Measurements from ENCODE around the gene SPATA3.

The SPATA3 gene

DNA sequence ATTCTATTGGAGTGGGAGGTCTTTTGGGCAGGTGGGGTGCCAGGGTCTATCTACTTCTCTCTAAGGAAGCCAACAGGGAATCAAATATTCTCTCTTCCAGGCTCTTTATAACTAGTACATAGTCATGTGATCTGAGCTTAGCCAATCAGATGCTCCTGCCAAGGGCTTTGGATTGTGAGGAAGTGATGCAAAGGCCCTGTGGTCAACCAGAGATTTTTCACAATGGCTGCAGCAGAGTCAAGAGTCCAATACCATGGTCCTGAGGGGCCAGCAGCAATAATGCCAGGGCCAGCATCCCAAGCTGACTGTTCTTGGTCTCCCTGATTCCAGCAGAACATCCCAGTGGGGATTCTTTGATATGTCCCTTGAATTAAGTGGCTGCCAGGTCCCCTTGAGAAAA, 33.0 kb downstream of the SPATA3 start:
- H3K9me3 ChIP-seq (ENCODE audit: insufficient read depth, low read length), result no peaks in the 10 kb centered on the region
- H2AFZ ChIP-seq (ENCODE audit: low read depth, low read length, severe bottlenecking), result no peak overlapping the region
- no peaks in the 10 kb centered on the region for H3K79me2 ChIP-seq (ENCODE audit: insufficient read depth, low read length)
- H3K9me2 ChIP-seq (replicated peaks; ENCODE audit: insufficient read depth, low read length), result no peaks in the 10 kb centered on the region
- no peak overlapping the region for H3K9ac ChIP-seq (ENCODE audit: low read length)
- no peaks in the 10 kb centered on the region for H3F3A ChIP-seq (ENCODE audit: insufficient read depth)
- TF ChIP-seq, protein P1, sequence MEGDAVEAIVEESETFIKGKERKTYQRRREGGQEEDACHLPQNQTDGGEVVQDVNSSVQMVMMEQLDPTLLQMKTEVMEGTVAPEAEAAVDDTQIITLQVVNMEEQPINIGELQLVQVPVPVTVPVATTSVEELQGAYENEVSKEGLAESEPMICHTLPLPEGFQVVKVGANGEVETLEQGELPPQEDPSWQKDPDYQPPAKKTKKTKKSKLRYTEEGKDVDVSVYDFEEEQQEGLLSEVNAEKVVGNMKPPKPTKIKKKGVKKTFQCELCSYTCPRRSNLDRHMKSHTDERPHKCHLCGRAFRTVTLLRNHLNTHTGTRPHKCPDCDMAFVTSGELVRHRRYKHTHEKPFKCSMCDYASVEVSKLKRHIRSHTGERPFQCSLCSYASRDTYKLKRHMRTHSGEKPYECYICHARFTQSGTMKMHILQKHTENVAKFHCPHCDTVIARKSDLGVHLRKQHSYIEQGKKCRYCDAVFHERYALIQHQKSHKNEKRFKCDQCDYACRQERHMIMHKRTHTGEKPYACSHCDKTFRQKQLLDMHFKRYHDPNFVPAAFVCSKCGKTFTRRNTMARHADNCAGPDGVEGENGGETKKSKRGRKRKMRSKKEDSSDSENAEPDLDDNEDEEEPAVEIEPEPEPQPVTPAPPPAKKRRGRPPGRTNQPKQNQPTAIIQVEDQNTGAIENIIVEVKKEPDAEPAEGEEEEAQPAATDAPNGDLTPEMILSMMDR (IDR thresholded peaks at IDR 0.05; ENCODE audit: insufficient read depth, low read length, poor library complexity, severe bottlenecking), result no peak
- TF ChIP-seq EZH2phosphoT487 (conservative IDR thresholded peaks at IDR 0.05; ENCODE audit: low read length), result no peak
- H4K20me1 ChIP-seq (ENCODE audit: low read depth, low read length), result no peaks in the 10 kb centered on the region
- H3K4me2 ChIP-seq (ENCODE audit: low read depth, low read length, poor library complexity, severe bottlenecking), result no peak overlapping the region
- no peaks in the 10 kb centered on the region for H3K27me3 ChIP-seq (ENCODE audit: low read length)
- H3K36me3 ChIP-seq (ENCODE audit: low read length), result no peaks in the 10 kb centered on the region
- no peak overlapping the region for H3K4me3 ChIP-seq (ENCODE audit: insufficient read depth, low read length, poor library complexity, severe bottlenecking)
- no peak overlapping the region for H3K27ac ChIP-seq (ENCODE audit: low read depth, low read length)

DNA sequence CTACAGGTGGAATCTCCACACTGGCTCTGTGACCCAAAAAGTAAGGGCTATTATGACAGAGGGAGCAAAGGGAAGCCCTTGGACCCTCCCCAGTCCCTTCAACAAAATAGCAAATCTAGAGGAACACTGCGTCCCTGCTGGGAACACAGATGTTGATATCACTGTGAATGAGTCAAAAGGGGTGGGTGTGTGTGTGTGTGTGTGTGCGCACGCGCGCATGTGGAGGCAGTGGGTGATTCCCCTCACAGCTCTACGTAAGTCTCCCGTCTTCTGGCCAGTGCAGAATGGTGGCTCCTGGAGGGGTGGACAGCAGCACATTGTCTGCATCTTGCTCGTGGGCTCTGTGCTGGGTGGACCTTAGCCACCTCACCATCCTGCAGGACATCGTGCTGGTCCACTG, 33.6 kb downstream of the SPATA3 start:
- Histone ChIP-seq H2AFZ (ENCODE audit: low read depth, low read length, severe bottlenecking) (no peak overlapping the region), H3K4me3 (ENCODE audit: insufficient read depth, low read length, poor library complexity, severe bottlenecking) (no peak overlapping the region), H3F3A (ENCODE audit: insufficient read depth) (no peaks in the 10 kb centered on the region), H3K36me3 (ENCODE audit: low read length) (no peaks in the 10 kb centered on the region), H3K27ac (ENCODE audit: low read depth, low read length) (no peak overlapping the region), H3K9ac (ENCODE audit: low read length) (no peak overlapping the region), H3K79me2 (ENCODE audit: insufficient read depth, low read length) (no peaks in the 10 kb centered on the region), H3K9me2 (replicated peaks; ENCODE audit: insufficient read depth, low read length) (no peaks in the 10 kb centered on the region), H3K4me2 (ENCODE audit: low read depth, low read length, poor library complexity, severe bottlenecking) (no peak overlapping the region), H3K9me3 (ENCODE audit: insufficient read depth, low read length) (no peaks in the 10 kb centered on the region), H4K20me1 (ENCODE audit: low read depth, low read length) (no peaks in the 10 kb centered on the region), H3K27me3 (ENCODE audit: low read length) (no peaks in the 10 kb centered on the region)
- no peak for TF ChIP-seq EZH2phosphoT487 (conservative IDR thresholded peaks at IDR 0.05; ENCODE audit: low read length)
- TF ChIP-seq, protein P1 (IDR thresholded peaks at IDR 0.05; ENCODE audit: insufficient read depth, low read length, poor library complexity, severe bottlenecking), result no peak

DNA sequence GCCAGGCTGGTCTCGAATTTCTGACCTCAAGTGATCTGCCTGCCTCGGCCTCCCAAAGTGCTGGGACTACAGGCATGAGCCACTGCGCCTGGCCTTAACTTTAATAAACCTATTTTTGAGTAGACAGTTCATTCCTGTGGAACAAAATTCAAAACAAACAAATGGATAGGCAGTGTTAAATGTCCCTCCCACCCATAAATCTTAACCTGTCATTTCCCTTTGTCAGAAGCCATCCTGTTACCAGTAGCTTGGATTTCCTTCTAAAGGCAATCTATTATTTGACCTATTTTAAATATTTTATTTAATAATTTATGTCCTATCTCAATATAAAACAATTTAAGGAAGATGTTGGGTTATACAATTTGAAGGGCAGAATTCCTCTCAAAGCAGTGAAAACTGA, 34.8 kb downstream of the SPATA3 start:
- Histone ChIP-seq H4K20me1 (ENCODE audit: low read depth, low read length) (no peaks in the 10 kb centered on the region), H3K79me2 (ENCODE audit: insufficient read depth, low read length) (no peaks in the 10 kb centered on the region), H3K4me2 (ENCODE audit: low read depth, low read length, poor library complexity, severe bottlenecking) (no peak overlapping the region), H3K36me3 (ENCODE audit: low read length) (no peaks in the 10 kb centered on the region), H3K27me3 (ENCODE audit: low read length) (no peaks in the 10 kb centered on the region), H3F3A (ENCODE audit: insufficient read depth) (no peaks in the 10 kb centered on the region), H3K4me3 (ENCODE audit: insufficient read depth, low read length, poor library complexity, severe bottlenecking) (no peak overlapping the region), H2AFZ (ENCODE audit: low read depth, low read length, severe bottlenecking) (no peak overlapping the region), H3K9me3 (ENCODE audit: insufficient read depth, low read length) (no peaks in the 10 kb centered on the region), H3K9ac (ENCODE audit: low read length) (no peak overlapping the region), H3K9me2 (replicated peaks; ENCODE audit: insufficient read depth, low read length) (no peaks in the 10 kb centered on the region), H3K27ac (ENCODE audit: low read depth, low read length) (no peak overlapping the region)
- TF ChIP-seq EZH2phosphoT487 (conservative IDR thresholded peaks at IDR 0.05; ENCODE audit: low read length), result no peak
- TF ChIP-seq, protein P1 (IDR thresholded peaks at IDR 0.05; ENCODE audit: insufficient read depth, low read length, poor library complexity, severe bottlenecking), result no peak

Measured in SU-DHL-6 (cell line).